ENCODE results near the gene MAD1L1.

DNA sequence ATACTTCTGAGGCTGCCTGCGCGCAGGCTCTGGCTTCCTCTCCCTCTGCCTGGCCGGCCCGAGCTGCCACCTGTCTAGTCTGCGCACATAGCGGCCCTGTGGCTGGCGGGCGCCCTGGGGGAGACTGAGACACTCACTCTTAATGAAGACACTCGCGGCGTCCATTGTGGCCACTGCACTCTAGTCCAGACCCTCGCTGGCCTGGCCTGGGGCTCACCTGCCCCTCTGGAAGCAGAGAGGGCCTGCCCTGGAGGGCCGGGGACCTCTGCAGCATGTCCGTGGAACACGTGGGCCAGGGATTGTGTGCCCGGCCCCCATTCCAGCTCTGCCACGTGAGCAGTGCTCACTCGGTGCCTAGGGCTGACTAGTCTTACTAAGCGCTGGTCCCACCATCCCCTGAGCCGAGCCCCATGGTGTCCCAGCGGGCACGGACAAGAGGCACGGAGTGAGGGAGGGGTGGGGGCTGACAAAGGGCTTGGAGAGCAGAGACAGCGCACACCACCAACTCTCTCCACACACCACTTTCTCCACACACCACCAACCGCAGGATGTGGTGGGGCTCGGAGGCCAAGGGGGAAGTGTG, 413.4 kb downstream of the MAD1L1 start:
- TF ChIP-seq EZH2 (IDR thresholded peaks at IDR 0.05) (no peak), POLR2AphosphoS5 (IDR thresholded peaks at IDR 0.05; ENCODE audit: borderline replicate concordance, low read depth, low read length) (no peak)
